Measurements from ENCODE around the gene SLC6A3. TPM values are rescaled to one million over a fixed set of nuclear protein-coding genes. Genes with fewer than 3 reads are reported as not detected.

The SLC6A3 gene
- total RNA-seq, 1 donor from 2014 or later: 0.16 TPM

- Mint-ChIP-seq H3K4me1 (peaks cover 11% of the 10 kb centered on the region), H3K36me3 (ENCODE audit: low read depth) (no peaks in the 10 kb centered on the region), H3K27me3 (ENCODE audit: low read depth) (peaks cover 65% of the 10 kb centered on the region), H3K9me3 (peaks cover 8% of the 10 kb centered on the region), H3K4me3 (no peak overlapping the region), H3K27ac (ENCODE audit: unreplicated experiment) (no peak overlapping the region)
- TF ChIP-seq CTCF (conservative IDR thresholded peaks at IDR 0.05): no peak
- DNase-seq (ENCODE audit: low read depth, low spot score): no peak
Observed at GRCh38 chr5:1390861-1391600, 54.2 kb downstream of the SLC6A3 start.

- Mint-ChIP-seq H3K27me3 (ENCODE audit: low read depth) (peaks cover 64% of the 10 kb centered on the region), H3K9me3 (peaks cover 8% of the 10 kb centered on the region), H3K4me1 (peaks cover 15% of the 10 kb centered on the region), H3K4me3 (no peak overlapping the region), H3K27ac (ENCODE audit: unreplicated experiment) (no peak overlapping the region), H3K36me3 (ENCODE audit: low read depth) (no peaks in the 10 kb centered on the region)
- no peak for TF ChIP-seq CTCF (conservative IDR thresholded peaks at IDR 0.05)
- DNase-seq (ENCODE audit: low read depth, low spot score): no peak
Observed at GRCh38 chr5:1390333-1390732, 54.9 kb downstream of the SLC6A3 start.

- H3K4me1 Mint-ChIP-seq: peaks cover 17% of the 10 kb centered on the region
- H3K27me3 Mint-ChIP-seq (ENCODE audit: low read depth): peaks cover 69% of the 10 kb centered on the region
- H3K9me3 Mint-ChIP-seq: peaks cover 8% of the 10 kb centered on the region
- DNase-seq (ENCODE audit: low read depth, low spot score): no peak
- H3K4me3 Mint-ChIP-seq: peak overlapping the region; percentile 35
- no peak overlapping the region for H3K27ac Mint-ChIP-seq (ENCODE audit: unreplicated experiment)
- no peak for TF ChIP-seq CTCF (conservative IDR thresholded peaks at IDR 0.05)
- no peaks in the 10 kb centered on the region for H3K36me3 Mint-ChIP-seq (ENCODE audit: low read depth)
Observed at GRCh38 chr5:1388383-1388967, 56.8 kb downstream of the SLC6A3 start.

- no peaks in the 10 kb centered on the region for H3K36me3 Mint-ChIP-seq (ENCODE audit: low read depth)
- H3K27ac Mint-ChIP-seq (ENCODE audit: unreplicated experiment): no peak overlapping the region
- TF ChIP-seq CTCF (conservative IDR thresholded peaks at IDR 0.05): no peak
- peaks cover 17% of the 10 kb centered on the region for H3K4me1 Mint-ChIP-seq
- no peak for DNase-seq (ENCODE audit: low read depth, low spot score)
- peak overlapping the region; percentile 35 for H3K4me3 Mint-ChIP-seq
- peaks cover 8% of the 10 kb centered on the region for H3K9me3 Mint-ChIP-seq
- peaks cover 70% of the 10 kb centered on the region for H3K27me3 Mint-ChIP-seq (ENCODE audit: low read depth)
Observed at GRCh38 chr5:1387876-1388275, 57.4 kb downstream of the SLC6A3 start.

- peaks cover 74% of the 10 kb centered on the region for H3K27me3 Mint-ChIP-seq (ENCODE audit: low read depth)
- peaks cover 8% of the 10 kb centered on the region for H3K9me3 Mint-ChIP-seq
- no peaks in the 10 kb centered on the region for H3K36me3 Mint-ChIP-seq (ENCODE audit: low read depth)
- H3K4me1 Mint-ChIP-seq: peaks cover 17% of the 10 kb centered on the region
- DNase-seq (ENCODE audit: low read depth, low spot score): no peak
- H3K4me3 Mint-ChIP-seq: peak overlapping the region; percentile 92
- no peak overlapping the region for H3K27ac Mint-ChIP-seq (ENCODE audit: unreplicated experiment)
- TF ChIP-seq CTCF (conservative IDR thresholded peaks at IDR 0.05): no peak
Observed at GRCh38 chr5:1387059-1387755, 58.0 kb downstream of the SLC6A3 start.
